KOPT-K1 (cell line): ENCODE results near the gene RNASE3.
"Not testable (repeated sequence)": the region's sequence is repeated elsewhere in the genome, so short reads cannot be mapped to it uniquely, and the experiment has no call there.

Experiments
- H3K27ac ChIP-seq: fragments of 200-600 bp; sonication (generic); 2 replicates; pipeline ENCODE4 v1.5.1; 2016; ENCODE audit warnings: antibody characterized with exemption, mild to moderate bottlenecking, low read depth, low read length; ENCODE audit not compliant: poor library complexity, severe bottlenecking
- H3K36me3 ChIP-seq: fragments of 200-600 bp; sonication (generic); 2 replicates; pipeline ENCODE4 v1.5.1; 2017; ENCODE audit warnings: antibody characterized with exemption, mild to moderate bottlenecking, low read length, moderate library complexity; ENCODE audit not compliant: insufficient read depth
- H3K9me3 ChIP-seq: fragments of 200-600 bp; sonication (generic); 2 replicates; pipeline ENCODE4 v1.5.1; 2017; ENCODE audit warnings: antibody characterized with exemption, low read length, mild to moderate bottlenecking; ENCODE audit not compliant: insufficient read depth, poor library complexity, severe bottlenecking

The RNASE3 gene

DNA sequence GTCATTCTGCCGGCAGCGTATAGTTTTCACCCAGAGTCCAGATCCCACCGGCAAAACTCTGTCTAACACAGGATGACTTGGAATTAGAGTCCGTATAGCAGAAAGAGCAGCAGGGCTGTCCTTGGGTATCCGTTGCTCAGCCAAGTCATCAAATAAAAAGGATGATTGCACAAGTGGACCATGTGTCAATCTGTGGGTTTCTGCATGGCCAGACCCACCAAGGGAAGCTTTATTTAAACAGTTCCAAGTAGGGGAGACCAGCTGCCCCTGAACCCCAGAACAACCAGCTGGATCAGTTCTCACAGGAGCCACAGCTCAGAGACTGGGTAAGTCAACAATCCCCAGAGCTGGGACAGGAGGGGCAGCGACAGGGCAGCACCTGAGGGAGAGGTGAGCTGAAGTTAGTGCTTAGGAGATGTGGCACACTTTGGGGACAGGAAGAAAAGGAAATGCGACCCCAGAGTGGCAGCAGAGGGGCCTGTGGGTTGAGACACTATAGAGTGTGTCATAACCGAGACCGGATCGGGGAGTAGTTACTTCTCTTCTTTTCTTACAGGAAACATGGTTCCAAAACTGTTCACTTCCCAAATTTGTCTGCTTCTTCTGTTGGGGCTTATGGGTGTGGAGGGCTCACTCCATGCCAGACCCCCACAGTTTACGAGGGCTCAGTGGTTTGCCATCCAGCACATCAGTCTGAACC is at the start of gene RNASE3:
TSS of gene RNASE3 (plus strand) at position 260 of the 700 bp plus-strand sequence. CDS start at position 562, 302 bp downstream.
- not testable (repeated sequence) for H3K36me3 ChIP-seq

GRCh38 chr14:20846560-20846959 is 44.6 kb upstream of the RNASE3 start:
- H3K36me3 ChIP-seq: no peaks in the 10 kb centered on the region
- H3K27ac ChIP-seq: no peak overlapping the region
- no peaks in the 10 kb centered on the region for H3K9me3 ChIP-seq

More for the DNA sequence above, at the start of gene RNASE3:
- H3K9me3 ChIP-seq, H3K27ac ChIP-seq: not testable (repeated sequence)

- H3K27ac ChIP-seq: no peak overlapping the region
- no peaks in the 10 kb centered on the region for H3K36me3 ChIP-seq
- no peaks in the 10 kb centered on the region for H3K9me3 ChIP-seq
Observed at GRCh38 chr14:20848316-20848954, 42.8 kb upstream of the RNASE3 start.

- Histone ChIP-seq H3K36me3 (no peaks in the 10 kb centered on the region), H3K27ac (no peak overlapping the region), H3K9me3 (no peaks in the 10 kb centered on the region)
Observed at GRCh38 chr14:20848955-20849570, 42.1 kb upstream of the RNASE3 start.

GRCh38 chr14:20853042-20853441 is 38.1 kb upstream of the RNASE3 start:
- no peaks in the 10 kb centered on the region for H3K36me3 ChIP-seq
- H3K9me3 ChIP-seq: no peaks in the 10 kb centered on the region
- no peak overlapping the region for H3K27ac ChIP-seq

GRCh38 chr14:20855652-20856291 is 35.4 kb upstream of the RNASE3 start:
- Histone ChIP-seq H3K27ac (no peak overlapping the region), H3K36me3 (no peaks in the 10 kb centered on the region), H3K9me3 (no peaks in the 10 kb centered on the region)

DNA sequence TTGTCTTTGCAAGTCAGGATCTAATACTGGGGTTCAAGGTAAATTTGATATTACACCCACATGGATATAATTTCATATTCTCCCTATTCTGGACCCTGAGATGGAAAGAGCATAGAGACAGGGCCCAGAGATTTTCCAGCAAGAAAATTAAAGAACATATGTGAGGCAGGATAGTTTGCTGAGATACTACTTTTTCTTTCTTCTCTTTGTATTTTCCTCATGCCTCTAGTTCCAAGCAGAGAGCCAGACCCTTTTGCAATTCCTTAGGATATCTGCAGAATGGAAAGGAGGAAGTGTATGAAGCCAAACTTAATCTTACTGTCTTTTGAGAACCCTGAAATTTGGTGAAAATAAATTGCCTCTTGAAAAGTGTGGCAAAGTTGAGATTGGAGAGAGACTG is 34.0 kb upstream of the RNASE3 start:
- no peaks in the 10 kb centered on the region for H3K36me3 ChIP-seq
- H3K9me3 ChIP-seq: no peaks in the 10 kb centered on the region
- H3K27ac ChIP-seq: no peak overlapping the region

DNA sequence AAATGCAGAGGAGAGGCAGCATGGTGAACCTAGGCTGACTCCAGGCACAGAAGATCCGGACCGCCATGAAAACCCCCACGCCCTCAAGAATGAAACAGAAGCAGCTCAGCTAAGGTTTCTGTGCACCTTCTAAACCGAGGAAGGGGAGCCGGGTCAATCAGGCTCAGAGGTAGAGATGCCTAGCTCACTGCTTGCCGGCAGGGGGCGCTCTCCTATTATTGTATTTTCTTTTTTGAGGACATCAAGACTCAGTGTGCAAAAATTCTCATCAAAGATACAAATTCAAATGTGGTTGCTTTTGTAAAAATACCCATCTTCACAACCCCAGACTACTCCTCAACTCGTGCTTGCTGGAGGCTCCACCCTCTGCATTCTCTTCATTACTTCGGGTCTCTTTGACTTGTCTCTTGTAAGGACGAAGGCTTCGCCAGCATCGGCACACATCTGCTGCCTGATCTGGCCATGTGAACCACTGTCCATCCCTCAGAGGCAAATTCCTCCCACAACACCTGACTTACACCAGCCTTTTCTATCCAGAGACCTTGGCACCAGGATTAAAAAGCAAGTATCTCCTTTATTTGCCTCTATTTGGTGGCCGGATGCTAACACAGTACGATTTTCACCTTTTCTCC is 33.4 kb upstream of the RNASE3 start:
- Histone ChIP-seq H3K9me3 (no peaks in the 10 kb centered on the region), H3K36me3 (no peaks in the 10 kb centered on the region), H3K27ac (no peak overlapping the region)

- Histone ChIP-seq H3K9me3 (no peaks in the 10 kb centered on the region), H3K27ac (no peak overlapping the region), H3K36me3 (no peaks in the 10 kb centered on the region)
Observed at GRCh38 chr14:20866194-20866593, 25.0 kb upstream of the RNASE3 start.

- no peak overlapping the region for H3K27ac ChIP-seq
- H3K9me3 ChIP-seq: no peaks in the 10 kb centered on the region
- H3K36me3 ChIP-seq: no peaks in the 10 kb centered on the region
Observed at GRCh38 chr14:20866963-20867362, 24.2 kb upstream of the RNASE3 start.

DNA sequence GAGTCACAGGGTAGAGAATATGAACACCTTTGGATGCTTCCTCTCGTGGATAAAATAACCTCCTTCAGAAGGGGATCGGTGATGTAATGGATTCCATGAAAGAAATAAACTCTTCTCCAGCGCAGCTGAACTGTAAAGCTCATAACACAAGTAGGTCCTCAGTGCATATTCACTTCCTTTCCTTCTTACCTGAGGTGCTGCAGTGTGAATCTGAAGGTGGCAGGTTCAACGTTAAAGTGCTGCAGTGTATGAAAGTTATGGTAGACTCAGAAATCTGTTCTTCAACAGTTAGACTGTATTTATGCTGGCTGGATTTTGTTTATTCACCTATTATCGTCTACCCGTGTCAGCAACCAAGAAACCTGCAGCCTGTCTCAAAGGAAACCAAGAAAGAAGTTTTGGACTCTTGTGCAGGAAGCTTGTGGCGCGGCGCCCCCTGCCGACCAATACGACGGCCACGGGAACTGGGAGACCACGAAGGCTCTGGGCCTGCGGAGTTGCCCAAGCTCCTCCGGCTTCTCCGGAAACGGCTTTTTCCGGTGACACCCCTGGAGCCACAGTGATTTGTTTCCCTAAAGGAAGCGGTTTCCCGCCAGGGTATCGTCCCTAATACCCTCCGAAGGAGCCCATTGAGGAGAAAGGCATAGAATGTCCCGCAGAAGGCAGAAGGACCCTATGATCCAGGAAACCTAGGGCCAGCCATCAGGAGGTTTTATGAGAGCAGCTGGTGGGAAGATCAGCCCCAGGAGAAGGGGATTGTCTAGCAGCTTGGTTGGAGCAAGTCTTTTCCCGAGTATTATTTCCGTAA is 17.6 kb upstream of the RNASE3 start:
- Histone ChIP-seq H3K9me3 (peaks cover 4% of the 10 kb centered on the region), H3K27ac (no peak overlapping the region), H3K36me3 (no peaks in the 10 kb centered on the region)

- Histone ChIP-seq H3K9me3 (peaks cover 9% of the 10 kb centered on the region), H3K27ac (no peak overlapping the region), H3K36me3 (no peaks in the 10 kb centered on the region)
Observed at GRCh38 chr14:20877016-20877415, 14.2 kb upstream of the RNASE3 start.

DNA sequence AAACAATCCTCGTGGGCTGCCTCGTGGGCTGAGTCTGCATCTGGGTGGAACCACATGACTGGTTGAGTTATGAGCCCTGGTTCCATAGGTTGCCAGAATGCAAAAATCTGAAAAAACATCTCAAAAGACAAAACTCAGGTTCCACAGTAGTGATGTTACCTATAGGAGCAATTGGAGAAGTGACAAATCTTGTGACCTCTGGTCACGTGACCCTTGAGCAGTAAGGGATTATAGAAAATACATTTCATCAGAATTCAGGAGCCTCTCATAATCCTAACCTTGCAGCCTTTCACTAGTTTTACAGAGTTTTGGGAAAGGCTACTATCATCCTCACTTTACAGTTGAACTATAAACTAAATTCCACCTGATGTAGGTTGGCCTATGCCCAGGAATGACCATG is 12.5 kb upstream of the RNASE3 start:
- Histone ChIP-seq H3K27ac (no peak overlapping the region), H3K9me3 (peaks cover 9% of the 10 kb centered on the region), H3K36me3 (no peaks in the 10 kb centered on the region)

DNA sequence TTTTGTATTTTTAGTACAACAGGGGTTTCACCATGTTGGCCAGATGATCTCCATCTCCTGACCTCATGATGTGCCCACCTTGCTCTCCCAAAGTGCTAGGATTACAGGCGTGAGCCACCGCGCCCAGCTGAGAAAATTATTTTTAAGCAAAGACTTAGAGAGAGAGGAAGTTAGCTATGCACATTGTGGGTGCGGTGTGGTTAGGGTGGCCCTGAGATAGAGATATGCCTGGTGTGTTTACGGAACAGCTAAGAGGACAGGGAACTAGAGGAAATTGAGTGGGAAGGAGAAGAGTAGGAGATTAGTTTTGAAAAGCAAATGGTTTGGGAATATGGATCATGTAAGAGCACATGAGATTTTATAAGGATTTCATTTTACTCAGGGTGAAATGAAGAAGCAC is 10.0 kb upstream of the RNASE3 start:
- not testable (repeated sequence) for H3K9me3 ChIP-seq, H3K27ac ChIP-seq, H3K36me3 ChIP-seq
